Measurements from ENCODE around the gene AFF1. TPM values are rescaled to one million over a fixed set of nuclear protein-coding genes. Genes with fewer than 3 reads are reported as not detected.

The AFF1 gene
- total RNA-seq, 3 donors from 2014 or later (not counting 1 experiment from before 2014, with no cell fraction given), result 87.9 to 93.4 (median 91.7) TPM

DNA sequence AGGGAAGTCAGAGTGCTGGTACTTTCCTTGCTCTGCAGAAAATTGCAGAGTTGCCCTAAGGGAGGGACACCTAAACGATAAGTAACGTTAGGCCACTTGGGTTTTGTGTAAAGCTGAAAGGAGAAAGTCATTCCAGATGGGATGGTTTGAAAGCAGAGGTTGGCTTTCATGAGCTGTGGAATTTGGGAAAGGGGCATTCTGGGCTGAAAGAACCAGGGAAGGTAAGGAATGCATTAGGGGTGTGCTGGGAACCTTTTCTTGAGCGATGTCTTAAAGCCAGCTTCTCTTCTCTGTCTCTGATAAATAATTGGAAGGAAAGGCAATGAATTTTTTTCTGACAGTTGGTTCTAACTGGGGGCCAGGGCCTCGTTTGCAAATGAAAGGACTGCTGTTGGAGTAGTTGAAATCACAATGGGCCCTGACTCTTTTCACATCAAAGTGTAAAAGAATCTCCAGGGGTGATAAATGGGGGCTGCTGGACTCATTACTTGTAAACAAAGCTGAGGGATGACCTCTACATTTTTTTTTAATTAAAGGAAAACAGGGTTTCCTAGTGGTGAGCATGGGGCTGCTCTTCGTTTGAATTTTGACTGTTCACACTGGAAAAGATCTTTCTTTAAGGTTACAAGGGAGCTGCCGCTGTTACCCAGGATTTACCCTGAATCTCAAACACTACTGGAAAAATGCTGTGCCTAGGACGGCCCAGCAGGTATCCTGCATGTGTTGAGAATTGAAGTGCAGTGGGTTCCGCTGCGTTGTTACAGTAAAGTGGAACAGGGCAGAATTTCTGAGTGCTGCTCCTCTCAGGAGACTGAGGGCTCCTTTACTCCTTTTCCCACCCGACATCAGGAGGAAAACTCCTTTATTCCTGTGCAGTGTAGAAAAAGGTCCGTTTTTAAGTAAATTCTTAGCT is 25.0 kb downstream of the AFF1 start:
- Mint-ChIP-seq H3K4me3 (no peak overlapping the region), H3K27ac (peak overlapping the region in 1 of 2 donors; percentile 87), H3K27me3 (ENCODE audit: low read depth in 2 of 2) (no peaks in the 10 kb centered on the region), H3K36me3 (no peaks in the 10 kb centered on the region), H3K4me1 (peaks cover 19 to 37% of the 10 kb centered on the region in 2 donors), H3K9me3 (no peaks in the 10 kb centered on the region)
- intact Hi-C loops (cut with micrococcal nuclease), result loop anchor here (2.0 kb wide), 1 partner anchor 13 kb away; no protein-coding TSS in a partner anchor
- Histone ChIP-seq H3K9me3 (ENCODE audit: control insufficient read depth, insufficient read depth, low read length) (no peaks in the 10 kb centered on the region), H3K36me3 (ENCODE audit: control insufficient read depth, insufficient read depth, low read length) (no peaks in the 10 kb centered on the region), H3K4me3 (ENCODE audit: low read length) (no peak overlapping the region), H3K27me3 (ENCODE audit: control insufficient read depth, insufficient read depth, low read length) (no peaks in the 10 kb centered on the region), H3K27ac (ENCODE audit: low read length) (no peak overlapping the region), H3K4me1 (ENCODE audit: control insufficient read depth, insufficient read depth, low read length) (peaks cover 15% of the 10 kb centered on the region)
- DNase-seq (no peak), ATAC-seq (no peak)
- TF ChIP-seq, protein P1, sequence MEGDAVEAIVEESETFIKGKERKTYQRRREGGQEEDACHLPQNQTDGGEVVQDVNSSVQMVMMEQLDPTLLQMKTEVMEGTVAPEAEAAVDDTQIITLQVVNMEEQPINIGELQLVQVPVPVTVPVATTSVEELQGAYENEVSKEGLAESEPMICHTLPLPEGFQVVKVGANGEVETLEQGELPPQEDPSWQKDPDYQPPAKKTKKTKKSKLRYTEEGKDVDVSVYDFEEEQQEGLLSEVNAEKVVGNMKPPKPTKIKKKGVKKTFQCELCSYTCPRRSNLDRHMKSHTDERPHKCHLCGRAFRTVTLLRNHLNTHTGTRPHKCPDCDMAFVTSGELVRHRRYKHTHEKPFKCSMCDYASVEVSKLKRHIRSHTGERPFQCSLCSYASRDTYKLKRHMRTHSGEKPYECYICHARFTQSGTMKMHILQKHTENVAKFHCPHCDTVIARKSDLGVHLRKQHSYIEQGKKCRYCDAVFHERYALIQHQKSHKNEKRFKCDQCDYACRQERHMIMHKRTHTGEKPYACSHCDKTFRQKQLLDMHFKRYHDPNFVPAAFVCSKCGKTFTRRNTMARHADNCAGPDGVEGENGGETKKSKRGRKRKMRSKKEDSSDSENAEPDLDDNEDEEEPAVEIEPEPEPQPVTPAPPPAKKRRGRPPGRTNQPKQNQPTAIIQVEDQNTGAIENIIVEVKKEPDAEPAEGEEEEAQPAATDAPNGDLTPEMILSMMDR (IDR thresholded peaks at IDR 0.05), result no peak
- WGBS (ENCODE audit: insufficient coverage), result 77% methylated on average over 10 of the region's 11 CpGs

DNA sequence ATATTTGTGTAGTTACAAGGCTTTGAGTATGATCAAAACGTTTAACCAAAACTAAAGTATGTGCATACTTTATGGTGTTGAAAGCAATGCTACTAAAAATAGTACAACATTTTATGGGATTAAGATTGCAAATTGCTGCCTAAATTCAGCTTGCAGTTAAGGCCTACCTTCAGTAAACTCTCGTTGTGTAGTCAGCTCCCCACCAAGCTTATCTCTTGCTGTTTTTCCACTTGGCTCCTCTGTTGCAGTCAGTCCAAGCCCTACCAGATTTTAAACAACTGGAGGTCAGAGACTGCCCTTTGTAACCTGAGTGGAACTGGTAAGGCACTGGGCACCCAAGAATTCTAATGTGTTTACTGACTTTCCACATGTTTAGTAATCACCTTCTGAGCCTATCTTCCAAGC is 25.7 kb downstream of the AFF1 start:
- H3K9me3 Mint-ChIP-seq, result no peaks in the 10 kb centered on the region
- peaks cover 15% of the 10 kb centered on the region for H3K4me1 ChIP-seq (ENCODE audit: control insufficient read depth, insufficient read depth, low read length)
- H3K36me3 Mint-ChIP-seq, result no peaks in the 10 kb centered on the region
- 70% methylated on average over 2 of the region's 2 CpGs for WGBS (ENCODE audit: insufficient coverage)
- H3K27me3 ChIP-seq (ENCODE audit: control insufficient read depth, insufficient read depth, low read length), result no peaks in the 10 kb centered on the region
- intact Hi-C loops (cut with micrococcal nuclease), result loop anchor here (2.0 kb wide), 1 partner anchor 14 kb away; no protein-coding TSS in a partner anchor
- H3K4me3 ChIP-seq (ENCODE audit: low read length), result no peak overlapping the region
- H3K27ac ChIP-seq (ENCODE audit: low read length), result no peak overlapping the region
- TF ChIP-seq, protein P1 (IDR thresholded peaks at IDR 0.05), result no peak
- ATAC-seq (no peak), DNase-seq (no peak)
- no peaks in the 10 kb centered on the region for H3K36me3 ChIP-seq (ENCODE audit: control insufficient read depth, insufficient read depth, low read length)
- H3K4me1 Mint-ChIP-seq, result peaks cover 19 to 30% of the 10 kb centered on the region in 2 donors
- H3K9me3 ChIP-seq (ENCODE audit: control insufficient read depth, insufficient read depth, low read length), result no peaks in the 10 kb centered on the region
- no peaks in the 10 kb centered on the region for H3K27me3 Mint-ChIP-seq (ENCODE audit: low read depth in 2 of 2)
- peak overlapping the region in 1 of 2 donors; percentile 87 for H3K27ac Mint-ChIP-seq
- no peak overlapping the region for H3K4me3 Mint-ChIP-seq

DNA sequence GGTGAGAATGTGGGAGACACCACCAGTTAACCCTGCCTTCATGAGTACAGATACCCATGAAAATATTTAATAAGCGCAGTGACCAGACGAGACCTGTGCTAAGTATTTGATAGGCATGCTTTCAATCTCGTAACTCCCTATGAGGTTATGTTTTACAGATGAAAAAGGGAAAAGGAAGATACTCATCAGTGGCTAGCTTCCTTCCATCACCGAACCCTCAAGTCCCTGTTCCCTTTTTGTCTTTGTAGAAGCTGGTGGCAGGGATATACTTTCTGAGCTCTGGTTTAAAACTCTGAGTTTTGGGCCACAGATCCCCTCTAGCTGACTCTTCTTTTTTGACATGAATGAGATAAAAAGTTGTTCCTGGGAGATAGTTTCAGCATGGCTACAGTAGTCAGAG is 26.3 kb downstream of the AFF1 start:
- H3K9me3 ChIP-seq (ENCODE audit: control insufficient read depth, insufficient read depth, low read length), result no peaks in the 10 kb centered on the region
- no peaks in the 10 kb centered on the region for H3K36me3 ChIP-seq (ENCODE audit: control insufficient read depth, insufficient read depth, low read length)
- DNase-seq, result no peak
- H3K36me3 Mint-ChIP-seq, result no peaks in the 10 kb centered on the region
- H3K4me3 ChIP-seq (ENCODE audit: low read length), result no peak overlapping the region
- WGBS (ENCODE audit: insufficient coverage), result 76% methylated on average over 3 of the region's 4 CpGs
- intact Hi-C loops (cut with micrococcal nuclease), result loop anchor here (1.0 to 2.0 kb wide), 2 partner anchors 14 to 22 kb away; no protein-coding TSS in a partner anchor
- no peak overlapping the region for H3K4me3 Mint-ChIP-seq
- H3K4me1 ChIP-seq (ENCODE audit: control insufficient read depth, insufficient read depth, low read length), result peaks cover 15% of the 10 kb centered on the region
- no peaks in the 10 kb centered on the region for H3K9me3 Mint-ChIP-seq
- H3K27ac Mint-ChIP-seq, result peak overlapping the region; percentile 67 to 87
- H3K4me1 Mint-ChIP-seq, result peaks cover 19 to 30% of the 10 kb centered on the region in 2 donors
- no peaks in the 10 kb centered on the region for H3K27me3 Mint-ChIP-seq (ENCODE audit: low read depth in 2 of 2)
- TF ChIP-seq, protein P1 (IDR thresholded peaks at IDR 0.05), result no peak
- no peaks in the 10 kb centered on the region for H3K27me3 ChIP-seq (ENCODE audit: control insufficient read depth, insufficient read depth, low read length)
- peak overlapping the region; percentile 25 for H3K27ac ChIP-seq (ENCODE audit: low read length)
- ATAC-seq, result peak in 1 of 3 donors; percentile 30

Measured in natural killer cell (primary cell).